Epidermal melanocyte (primary cell): ENCODE measurements around the gene RTCA.
"Not testable (repeated sequence)": the region's sequence is repeated elsewhere in the genome, so short reads cannot be mapped to it uniquely, and the experiment has no call there.

Source experiments
- DNase-seq: peaks from one replicate; pipeline ENCODE4 v3.0.0; 2011; ENCODE audit warnings: low spot score; ENCODE audit not compliant: insufficient read length

The RTCA gene

GRCh38 chr1:100306735-100307313 is 40.8 kb downstream of the RTCA start:
- no peak for DNase-seq

GRCh38 chr1:100308777-100309176 is 42.8 kb downstream of the RTCA start:
- no peak for DNase-seq

GRCh38 chr1:100309863-100310262 is 43.8 kb downstream of the RTCA start:
- DNase-seq = no peak

- no peak for DNase-seq
Measured at GRCh38 chr1:100313382-100313781, 47.4 kb downstream of the RTCA start.

- DNase-seq = no peak
Measured at GRCh38 chr1:100316622-100317021, 50.6 kb downstream of the RTCA start.

GRCh38 chr1:100320311-100321099 is 54.5 kb downstream of the RTCA start:
- no peak for DNase-seq

GRCh38 chr1:100321100-100321493 is 55.1 kb downstream of the RTCA start:
- DNase-seq = no peak

GRCh38 chr1:100321506-100321905 is 55.5 kb downstream of the RTCA start:
- DNase-seq = no peak

- no peak for DNase-seq
Measured at GRCh38 chr1:100322436-100323211, 56.6 kb downstream of the RTCA start.

- DNase-seq = no peak
Measured at GRCh38 chr1:100323419-100324106, 57.5 kb downstream of the RTCA start.

- no peak for DNase-seq
Measured at GRCh38 chr1:100325415-100326324, 59.7 kb downstream of the RTCA start.

GRCh38 chr1:100326325-100326670 is 60.3 kb downstream of the RTCA start:
- not testable (repeated sequence) for DNase-seq

GRCh38 chr1:100328133-100328532 is 62.1 kb downstream of the RTCA start:
- no peak for DNase-seq

GRCh38 chr1:100331146-100331545 is 65.1 kb downstream of the RTCA start:
- not testable (repeated sequence) for DNase-seq

- DNase-seq = no peak
Measured at GRCh38 chr1:100332331-100332730, 66.3 kb downstream of the RTCA start.

- DNase-seq = no peak
Measured at GRCh38 chr1:100335436-100335835, 69.4 kb downstream of the RTCA start.

GRCh38 chr1:100337878-100338277 is 71.9 kb downstream of the RTCA start:
- DNase-seq = not testable (repeated sequence)

- DNase-seq = not testable (repeated sequence)
Measured at GRCh38 chr1:100339735-100340134, 73.7 kb downstream of the RTCA start.

GRCh38 chr1:100340494-100340893 is 74.5 kb downstream of the RTCA start:
- no peak for DNase-seq

GRCh38 chr1:100342348-100342747 is 76.3 kb downstream of the RTCA start:
- DNase-seq = no peak
